ENCODE results near the gene CSTF1.

The CSTF1 gene

GRCh38 chr20:56430957-56431356, 38.5 kb downstream of the CSTF1 start:
- no peak for DNase-seq

GRCh38 chr20:56431471-56431870, 39.0 kb downstream of the CSTF1 start:
- no peak for DNase-seq

GRCh38 chr20:56433221-56433879, 40.9 kb downstream of the CSTF1 start:
- DNase-seq = no peak

- DNase-seq = no peak
Observed at GRCh38 chr20:56433880-56434255, 41.4 kb downstream of the CSTF1 start.

GRCh38 chr20:56437196-56437960, 44.9 kb downstream of the CSTF1 start:
- DNase-seq = no peak

- no peak for DNase-seq
Observed at GRCh38 chr20:56438284-56438683, 45.8 kb downstream of the CSTF1 start.

GRCh38 chr20:56439771-56440291, 47.4 kb downstream of the CSTF1 start:
- no peak for DNase-seq

- no peak for DNase-seq
Observed at GRCh38 chr20:56440346-56441007, 48.0 kb downstream of the CSTF1 start.

GRCh38 chr20:56442389-56443365, 50.2 kb downstream of the CSTF1 start:
- no peak for DNase-seq

- DNase-seq = no peak
Observed at GRCh38 chr20:56443654-56444540, 51.5 kb downstream of the CSTF1 start.

- no peak for DNase-seq
Observed at GRCh38 chr20:56445130-56445529, 52.7 kb downstream of the CSTF1 start.

- no peak for DNase-seq
Observed at GRCh38 chr20:56445540-56445939, 53.1 kb downstream of the CSTF1 start.

GRCh38 chr20:56447227-56447626, 54.8 kb downstream of the CSTF1 start:
- no peak for DNase-seq

GRCh38 chr20:56449459-56449858, 57.0 kb downstream of the CSTF1 start:
- DNase-seq = no peak

- no peak for DNase-seq
Observed at GRCh38 chr20:56451056-56451765, 58.8 kb downstream of the CSTF1 start.

GRCh38 chr20:56453352-56453751, 60.9 kb downstream of the CSTF1 start:
- no peak for DNase-seq

GRCh38 chr20:56454754-56455153, 62.3 kb downstream of the CSTF1 start:
- no peak for DNase-seq
